ENCODE measurements around the gene PGPEP1. TPM values are rescaled to one million over a fixed set of nuclear protein-coding genes. Genes with fewer than 3 reads are reported as not detected.

The PGPEP1 gene
- total and polyA plus RNA-seq, 10 of the 15 experiments (the other 5 are each of a cell fraction or from before 2014, with no cell fraction given), result 13.8 to 39.4 (median 17.0) TPM

GRCh38 chr19:18384775-18385174 lies 44.4 kb downstream of the PGPEP1 start (continued):
- TF ChIP-seq ZBTB40 (IDR thresholded peaks at IDR 0.05; ENCODE audit: borderline replicate concordance) (no peak), E4F1 (IDR thresholded peaks at IDR 0.05; ENCODE audit: borderline replicate concordance, partially characterized antibody) (no peak), NFIC (IDR thresholded peaks at IDR 0.05; ENCODE audit: low read depth, low read length) (no peak), MYC (IDR thresholded peaks at IDR 0.05; ENCODE audit: insufficient read depth, insufficient read length, insufficient replicate concordance, low read length, severe bottlenecking) (no peak), ELK1 (IDR thresholded peaks at IDR 0.05; ENCODE audit: low read depth, low read length) (no peak), SREBF1 (IDR thresholded peaks at IDR 0.05; ENCODE audit: low read length) (no peak)
